Activated CD4-positive, alpha-beta T cell treated with anti-CD3 and anti-CD28 coated beads for 48 hours (primary cell): ENCODE results near the gene PEX11B.

Source experiments
- DNase-seq: peaks from one replicate; pipeline ENCODE4 v3.0.0-alpha.2; 2020

Gene PEX11B

DNA sequence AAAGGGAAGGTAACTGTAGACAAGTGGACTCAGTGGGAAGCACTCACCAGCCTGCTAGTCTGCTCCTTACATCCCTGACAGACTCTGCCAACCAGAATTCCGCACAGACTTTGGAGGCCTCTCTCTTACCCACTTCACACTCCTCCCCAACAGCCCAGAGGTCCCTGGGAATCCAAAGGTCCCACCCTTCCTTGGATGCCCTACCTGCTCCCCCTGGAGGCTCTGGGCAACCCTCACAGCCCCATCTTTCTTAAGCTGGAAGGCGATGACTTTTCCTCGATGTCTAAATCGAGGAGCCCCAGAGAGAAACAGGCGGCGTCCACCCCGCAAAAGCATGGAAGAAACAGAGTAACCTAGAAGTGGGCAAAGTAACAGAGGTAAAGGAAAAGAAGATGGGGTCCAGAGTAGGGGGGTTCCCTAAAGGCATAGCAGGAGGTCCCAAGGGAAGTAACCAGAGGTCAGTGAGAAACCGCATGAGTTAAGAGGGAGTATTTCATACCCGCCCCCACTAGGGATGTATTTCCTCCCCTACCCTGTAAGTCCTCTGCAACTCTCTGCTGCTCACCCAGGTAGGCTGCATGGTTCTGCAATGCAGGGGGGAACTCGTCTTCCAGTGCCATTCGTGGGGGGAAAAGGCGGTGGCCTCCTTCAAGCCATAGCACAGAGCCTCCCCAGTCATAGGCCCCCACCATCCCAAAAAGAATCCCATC lies 17.1 kb downstream of the PEX11B start:
- DNase-seq: no peak

GRCh38 chr1:145898756-145899155 lies 19.8 kb downstream of the PEX11B start:
- DNase-seq: no peak

DNA sequence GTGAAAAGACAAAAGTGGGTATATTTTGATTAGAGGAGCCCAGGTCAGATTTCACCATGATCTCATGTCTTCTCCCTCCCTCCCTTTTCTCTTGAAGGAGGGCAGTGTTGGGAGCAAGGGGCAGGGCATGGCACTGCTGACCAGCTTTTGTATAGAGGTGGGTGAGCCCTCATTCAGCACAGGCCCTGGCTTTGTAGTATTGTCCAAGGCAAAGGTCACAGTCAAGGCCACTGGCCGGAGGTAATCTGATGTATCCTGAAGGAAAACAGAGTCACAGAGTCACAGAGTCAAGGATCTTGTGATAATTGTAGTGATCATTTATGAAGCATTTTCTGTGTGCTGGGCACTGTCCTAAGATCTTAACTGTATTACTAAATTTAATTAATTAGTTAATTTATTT lies 20.5 kb downstream of the PEX11B start:
- no peak for DNase-seq

DNA sequence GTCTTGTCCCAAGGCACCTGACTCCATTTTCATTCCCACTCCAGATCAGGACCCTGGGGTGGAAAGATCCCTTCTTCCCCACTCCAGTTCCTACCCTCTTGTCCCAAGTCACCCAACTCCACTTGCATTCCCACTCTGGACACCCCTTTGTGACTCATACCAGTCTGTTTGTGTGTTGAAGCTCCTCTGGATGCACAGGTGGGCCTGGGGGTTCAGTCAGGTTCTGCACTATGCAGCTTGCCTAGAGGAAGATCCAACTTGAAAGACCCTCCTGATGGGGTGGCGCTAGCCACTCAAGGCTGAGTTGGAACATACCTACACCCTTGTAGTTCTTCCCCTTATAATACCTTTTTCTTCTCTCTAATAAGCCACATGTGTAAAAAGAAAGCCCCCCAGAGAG lies 23.0 kb downstream of the PEX11B start:
- no peak for DNase-seq

GRCh38 chr1:145893306-145894055 lies 25.0 kb downstream of the PEX11B start:
- DNase-seq: no peak

- DNase-seq: no peak
These were observed 25.9 kb downstream of the PEX11B start for GRCh38 chr1:145892486-145893087.

DNA sequence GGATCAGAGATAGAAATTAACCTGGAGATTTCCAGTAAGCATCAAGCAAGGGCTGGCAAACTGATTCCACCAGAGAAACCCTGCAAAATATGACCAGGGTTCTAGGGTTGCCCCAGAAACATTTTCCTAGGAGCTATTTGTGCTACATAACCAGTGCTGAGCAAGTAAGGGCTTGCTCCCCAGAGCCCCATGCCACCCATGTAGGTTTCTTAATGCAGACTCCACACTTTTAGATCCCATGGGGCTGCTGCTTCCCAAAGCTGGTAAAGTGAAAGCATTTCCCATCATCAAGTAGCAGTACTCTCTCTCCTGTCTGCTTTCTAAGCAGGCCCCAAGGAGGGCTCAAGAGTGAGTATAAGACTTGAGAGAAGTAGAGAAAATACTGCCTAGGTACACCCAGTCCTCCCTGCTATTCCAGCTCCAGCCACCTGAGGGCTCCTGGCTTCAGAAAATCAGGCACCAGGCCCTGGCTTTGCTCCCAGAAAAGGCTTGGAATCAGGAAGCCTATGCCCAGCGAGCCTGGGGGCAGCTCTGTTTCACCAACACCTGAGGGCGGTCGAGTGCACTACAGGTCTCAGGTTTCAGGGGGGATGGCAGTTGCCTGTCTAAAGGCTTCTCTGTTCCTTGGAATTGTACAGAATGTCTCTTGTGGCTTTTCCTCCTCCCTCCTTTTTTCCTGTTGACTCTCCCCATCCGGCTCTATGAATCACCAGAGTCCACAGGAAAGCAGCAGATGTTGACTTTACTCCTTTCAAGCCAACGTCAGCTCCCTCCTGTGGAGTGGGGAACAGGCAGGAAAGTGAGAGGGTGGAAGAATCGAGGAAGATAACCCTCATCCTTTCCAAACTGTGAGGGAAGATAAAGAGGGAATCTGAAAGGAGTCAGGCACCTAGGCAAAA lies 26.7 kb downstream of the PEX11B start:
- peak; percentile 72 for DNase-seq

DNA sequence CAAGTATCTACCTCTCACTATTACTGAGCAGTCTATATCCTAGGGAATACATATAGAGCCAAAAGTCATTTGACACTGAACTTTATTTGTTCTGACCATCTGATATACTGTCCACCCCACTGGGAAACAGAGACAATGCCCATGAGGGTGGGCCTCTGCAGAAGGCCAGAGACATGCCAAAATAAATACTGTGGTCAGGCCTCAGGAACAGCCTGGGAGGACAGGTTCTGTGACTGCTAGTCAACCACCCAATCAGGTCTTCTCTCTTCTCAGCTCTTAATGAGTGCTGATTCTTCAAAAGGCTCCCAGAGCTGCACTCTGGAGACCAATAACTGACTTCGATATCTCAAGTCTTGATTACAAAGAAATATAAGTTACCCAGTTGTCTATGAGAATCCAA lies 27.4 kb downstream of the PEX11B start:
- no peak for DNase-seq

DNA sequence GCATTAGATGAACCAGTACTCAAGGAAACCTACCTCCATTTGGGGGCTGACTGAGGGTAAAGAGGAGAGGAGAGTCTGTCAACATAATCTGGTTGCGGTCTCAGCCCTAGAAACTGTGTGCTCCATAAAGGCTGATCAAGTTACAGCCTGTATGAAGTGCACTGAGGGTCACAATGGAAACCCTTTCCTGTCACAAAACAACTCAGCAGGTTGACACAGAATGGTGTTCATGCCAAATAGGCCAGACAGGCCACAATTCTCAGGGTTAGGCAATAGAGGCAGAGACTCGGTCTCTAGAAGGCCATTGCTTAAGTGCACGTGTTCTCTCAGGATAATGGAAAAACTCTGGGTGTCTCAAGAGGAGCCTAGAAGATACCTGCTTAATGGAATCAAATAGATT lies 28.8 kb downstream of the PEX11B start:
- no peak for DNase-seq

- DNase-seq: no peak
These were observed 30.9 kb downstream of the PEX11B start for GRCh38 chr1:145887631-145888030.

- DNase-seq: no peak
These were observed 31.7 kb downstream of the PEX11B start for GRCh38 chr1:145886816-145887215.

- DNase-seq: no peak
These were observed 32.1 kb downstream of the PEX11B start for GRCh38 chr1:145886390-145886789.

DNA sequence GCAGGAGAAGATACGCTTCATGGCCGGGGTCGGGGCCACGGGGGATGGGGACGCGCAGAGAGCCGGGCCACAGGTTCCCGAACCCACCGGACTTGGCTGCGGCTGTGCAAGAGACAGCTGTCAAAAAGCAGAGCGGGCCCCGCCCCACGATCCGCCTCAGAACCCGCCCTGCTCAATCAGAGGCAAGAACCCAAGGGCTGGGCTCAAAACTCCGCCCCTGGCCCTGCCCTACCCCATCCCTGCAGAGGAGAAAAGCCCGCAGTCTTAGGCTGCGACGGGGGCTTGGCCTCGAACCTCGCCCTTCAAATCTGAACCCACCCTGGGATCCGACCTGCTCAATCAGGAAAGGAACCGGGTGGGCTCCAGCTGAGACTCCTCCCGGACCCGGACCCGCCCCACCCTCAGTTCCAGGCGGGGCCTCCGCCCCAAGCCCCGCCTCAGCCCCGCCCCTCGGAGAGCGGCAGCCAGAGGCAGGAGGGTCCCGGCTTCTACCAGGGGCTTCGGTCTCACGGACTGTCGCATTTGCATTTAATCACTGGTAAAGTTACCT lies 32.7 kb downstream of the PEX11B start, which contains the start of gene ANKRD35:
ANKRD35 (minus strand) TSS at position 129 of the 550 bp plus-strand sequence; CDS start at position 21, 108 bp downstream.
- peak; percentile 93 for DNase-seq

DNA sequence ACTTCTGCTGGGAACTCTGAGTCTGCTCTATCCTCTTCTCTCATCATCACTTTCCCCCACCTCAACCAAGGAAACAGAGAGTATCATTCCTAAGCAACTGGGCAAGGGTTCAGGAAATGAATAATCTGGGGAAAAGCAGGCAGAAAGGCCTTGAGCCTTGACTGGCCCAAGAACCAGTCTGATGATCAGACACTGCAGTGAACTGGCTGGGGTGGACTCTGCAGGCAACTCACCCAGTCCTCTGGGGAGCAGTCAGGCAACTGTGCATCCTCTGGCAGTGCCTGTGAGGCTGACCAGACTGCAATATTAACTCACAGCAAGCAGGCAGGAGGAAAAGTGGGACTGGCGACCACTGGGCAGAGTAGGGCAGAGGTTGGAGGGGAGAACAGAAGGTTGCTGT lies 33.8 kb downstream of the PEX11B start:
- DNase-seq: no peak

DNA sequence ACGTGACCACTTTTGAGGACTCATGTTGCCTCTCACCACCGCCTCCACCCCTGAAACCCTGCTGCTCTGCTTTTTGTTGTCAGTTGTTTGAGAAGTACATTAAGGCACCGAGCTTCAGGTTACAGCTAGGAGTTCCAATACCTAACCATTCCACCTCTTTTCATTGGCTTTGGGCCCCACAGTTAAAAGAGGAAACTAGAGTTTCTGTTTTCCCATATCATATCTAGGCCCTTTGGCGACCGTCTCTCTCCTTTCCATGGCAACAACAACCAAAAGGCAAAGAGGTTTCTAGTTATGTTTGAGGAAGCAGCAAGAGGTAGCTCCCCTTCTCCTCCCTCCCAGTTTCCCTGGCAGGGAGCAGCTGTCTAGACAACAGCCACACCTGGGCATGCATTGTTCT lies 38.7 kb downstream of the PEX11B start:
- DNase-seq: no peak

- DNase-seq: no peak
These were observed 39.8 kb downstream of the PEX11B start for GRCh38 chr1:145878724-145879123.

DNA sequence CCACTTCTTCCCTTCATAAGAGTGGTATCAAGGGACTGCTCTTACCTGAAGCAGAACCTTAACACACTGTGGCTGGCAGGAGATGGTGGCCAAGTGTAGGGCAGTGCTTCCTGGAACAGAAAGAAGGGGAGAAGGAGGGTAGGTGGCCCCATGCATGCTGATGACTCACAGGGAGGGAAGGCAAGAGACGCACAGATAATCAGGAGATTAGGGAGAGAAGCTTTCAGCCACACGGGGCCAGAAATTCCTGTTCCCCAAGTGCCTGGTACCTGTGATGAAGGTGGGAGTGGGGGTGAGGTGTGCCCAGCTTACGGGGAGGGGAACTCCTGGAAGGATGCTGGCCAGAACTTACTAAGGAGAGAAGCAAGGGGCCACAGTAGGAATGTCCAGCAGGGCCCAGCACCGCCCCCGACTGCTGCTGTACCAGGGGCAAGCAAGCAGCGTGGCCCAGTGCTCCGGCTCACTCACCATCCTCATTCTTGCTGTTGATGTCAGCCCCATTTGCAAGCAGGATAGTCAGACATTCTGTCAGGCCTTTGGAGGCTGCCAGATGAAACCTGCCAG lies 40.5 kb downstream of the PEX11B start:
- no peak for DNase-seq

DNA sequence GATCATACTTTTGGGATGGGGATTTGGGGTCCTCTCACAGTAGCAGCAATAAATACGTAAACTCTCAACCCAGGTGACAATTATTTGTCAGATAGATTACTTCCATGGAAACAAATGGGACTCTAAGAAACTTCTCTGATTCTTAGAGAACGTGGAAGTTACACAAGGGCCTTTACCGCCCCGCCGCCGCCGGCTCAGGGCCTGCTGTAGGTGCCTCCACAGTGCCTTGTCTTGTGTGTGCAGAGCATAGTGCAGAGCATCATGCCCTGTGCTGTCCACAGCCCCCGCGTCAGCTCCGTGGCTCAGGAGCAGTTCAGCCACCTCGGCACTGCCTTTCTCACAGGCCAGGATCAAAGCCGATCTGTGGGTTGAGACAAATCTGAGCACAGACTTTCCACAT lies 43.9 kb downstream of the PEX11B start:
- no peak for DNase-seq

DNA sequence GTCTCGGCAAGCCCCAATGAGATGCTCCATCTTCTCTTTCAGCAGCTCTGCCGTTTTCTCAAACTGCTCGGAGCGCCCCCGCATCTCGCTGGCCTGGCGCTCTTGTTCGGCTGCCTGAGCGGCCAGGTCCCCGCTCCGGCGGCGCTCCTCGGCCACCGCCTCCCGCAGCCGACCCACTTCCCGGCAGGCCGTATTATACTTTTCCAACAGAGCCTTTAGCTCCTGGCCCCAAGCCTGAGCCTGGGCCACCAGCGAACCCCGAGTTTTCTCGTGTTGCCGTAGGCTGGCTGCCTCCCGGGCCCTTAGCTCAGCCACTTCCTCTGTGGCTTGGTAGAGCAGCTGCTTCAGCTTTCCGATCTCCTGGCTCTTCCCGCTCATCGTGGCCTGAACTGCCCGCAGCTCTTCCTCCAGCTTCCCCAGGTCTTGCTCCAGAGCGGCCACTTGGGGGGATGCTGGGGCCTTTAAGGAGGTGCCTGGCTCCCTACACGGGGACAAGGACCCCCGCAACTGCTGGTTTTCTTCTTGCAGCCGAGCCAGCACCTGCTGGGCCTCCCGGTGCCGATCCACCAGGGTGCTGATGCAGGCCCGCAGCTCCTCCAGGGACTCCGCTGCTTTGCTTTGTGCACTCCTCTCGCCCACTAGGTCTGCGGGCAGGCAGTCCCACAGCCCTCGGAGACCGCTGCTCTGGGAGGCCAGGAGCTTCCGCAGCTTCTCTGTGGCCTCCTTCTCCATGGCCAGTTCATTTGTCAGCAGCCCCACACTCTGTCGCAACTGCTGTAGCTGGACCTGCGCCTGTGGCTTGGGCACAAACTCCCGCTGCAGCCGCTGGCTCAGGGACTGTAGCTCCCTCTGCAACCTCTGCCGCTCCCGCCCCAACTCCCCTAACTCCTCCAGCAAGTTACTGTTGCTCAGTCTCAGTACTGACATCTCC lies 46.3 kb downstream of the PEX11B start:
- peak; percentile 49 for DNase-seq

DNA sequence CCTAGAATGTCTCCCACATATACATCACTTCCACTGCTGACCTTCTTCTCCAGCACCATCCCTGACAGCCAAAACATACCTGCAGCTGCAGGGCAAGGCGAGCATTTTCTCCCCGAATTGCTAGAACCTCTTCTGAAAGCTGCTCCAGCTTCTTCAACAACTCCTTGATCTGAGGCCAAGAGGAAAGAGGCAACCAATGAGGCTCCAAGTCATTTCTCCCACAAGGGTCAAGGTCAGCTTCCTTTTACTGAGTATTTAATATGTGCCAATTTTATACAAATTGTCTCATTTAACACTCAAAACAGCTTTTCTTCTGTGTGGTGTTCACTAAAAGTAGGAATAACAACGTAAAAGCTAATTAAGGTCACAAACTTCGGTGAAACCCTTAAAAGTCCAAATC lies 50.3 kb downstream of the PEX11B start:
- DNase-seq: no peak
